Measurements from ENCODE around the gene SIGLEC6. TPM values are rescaled to one million over a fixed set of nuclear protein-coding genes. Genes with fewer than 3 reads are reported as not detected.

Gene SIGLEC6
- total and polyA plus RNA-seq, 5 donors: 0.25 to 0.37 (median 0.35) TPM; not detected in 2

- Histone ChIP-seq H3K27ac (ENCODE audit: low read length) (no peak overlapping the region), H3K9me3 (ENCODE audit: control insufficient read depth, low read length) (no peaks in the 10 kb centered on the region), H3K4me3 (ENCODE audit: low read length) (no peak overlapping the region), H3K27me3 (ENCODE audit: control insufficient read depth, insufficient read depth) (peaks cover 4% of the 10 kb centered on the region), H3K4me1 (ENCODE audit: control insufficient read depth, insufficient read depth, low read length) (no peaks in the 10 kb centered on the region)
- intact Hi-C loops (cut with DNase I): no loop called here
- DNase-seq: no peak
- no peak for ATAC-seq
- 55% methylated on average over 4 of the region's 4 CpGs for WGBS
These were observed 34.1 kb upstream of the SIGLEC6 start for GRCh38 chr19:51565583-51565982.

GRCh38 chr19:51564791-51565190 lies 33.3 kb upstream of the SIGLEC6 start:
- WGBS: 37% methylated on average over 6 of the region's 6 CpGs
- H3K27me3 ChIP-seq (ENCODE audit: control insufficient read depth, insufficient read depth): peaks cover 4% of the 10 kb centered on the region
- no peaks in the 10 kb centered on the region for H3K9me3 ChIP-seq (ENCODE audit: control insufficient read depth, low read length)
- ATAC-seq (no peak), DNase-seq (no peak)
- H3K4me1 ChIP-seq (ENCODE audit: control insufficient read depth, insufficient read depth, low read length): no peaks in the 10 kb centered on the region
- intact Hi-C loops (cut with DNase I): no loop called here
- no peak overlapping the region for H3K4me3 ChIP-seq (ENCODE audit: low read length)
- H3K27ac ChIP-seq (ENCODE audit: low read length): no peak overlapping the region

GRCh38 chr19:51560339-51560738 lies 28.9 kb upstream of the SIGLEC6 start:
- WGBS: 21% methylated on average over 4 of the region's 4 CpGs
- no peak overlapping the region for H3K27ac ChIP-seq (ENCODE audit: low read length)
- no peak overlapping the region for H3K4me3 ChIP-seq (ENCODE audit: low read length)
- H3K4me1 ChIP-seq (ENCODE audit: control insufficient read depth, insufficient read depth, low read length): no peaks in the 10 kb centered on the region
- ATAC-seq: no peak
- H3K9me3 ChIP-seq (ENCODE audit: control insufficient read depth, low read length): no peaks in the 10 kb centered on the region
- peaks cover 4% of the 10 kb centered on the region for H3K27me3 ChIP-seq (ENCODE audit: control insufficient read depth, insufficient read depth)
- intact Hi-C loops (cut with DNase I): no loop called here
- no peak for DNase-seq

DNA sequence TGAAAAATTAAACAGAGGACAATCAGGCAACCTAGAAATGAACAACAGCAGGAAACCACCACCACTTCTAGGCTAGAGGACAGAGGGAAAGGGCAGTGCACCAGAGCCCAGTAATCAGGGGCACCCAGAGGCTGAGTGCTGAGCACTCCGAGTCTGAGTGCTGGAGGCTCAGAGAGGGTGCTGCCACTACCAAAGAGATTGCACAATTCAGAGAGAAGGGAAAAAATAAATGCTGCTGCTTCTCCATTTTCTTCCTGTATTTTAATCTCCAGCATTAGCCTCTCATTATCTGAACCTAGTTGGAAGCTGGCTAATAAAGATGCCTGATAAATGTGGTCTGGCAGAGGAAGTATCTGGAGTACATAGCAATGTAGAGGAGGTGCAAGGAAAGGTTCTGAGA lies 27.8 kb upstream of the SIGLEC6 start:
- Histone ChIP-seq H3K27ac (ENCODE audit: low read length) (no peak overlapping the region), H3K4me3 (ENCODE audit: low read length) (no peak overlapping the region), H3K4me1 (ENCODE audit: control insufficient read depth, insufficient read depth, low read length) (no peaks in the 10 kb centered on the region), H3K27me3 (ENCODE audit: control insufficient read depth, insufficient read depth) (no peaks in the 10 kb centered on the region), H3K9me3 (ENCODE audit: control insufficient read depth, low read length) (no peaks in the 10 kb centered on the region)
- DNase-seq (no peak), ATAC-seq (no peak)
- intact Hi-C loops (cut with DNase I): no loop called here
- 66% methylated on average over 1 of the region's 1 CpG for WGBS

- ATAC-seq: peak; percentile 64 to 79
These were observed 21.7 kb upstream of the SIGLEC6 start for GRCh38 chr19:51552996-51553725.

DNA sequence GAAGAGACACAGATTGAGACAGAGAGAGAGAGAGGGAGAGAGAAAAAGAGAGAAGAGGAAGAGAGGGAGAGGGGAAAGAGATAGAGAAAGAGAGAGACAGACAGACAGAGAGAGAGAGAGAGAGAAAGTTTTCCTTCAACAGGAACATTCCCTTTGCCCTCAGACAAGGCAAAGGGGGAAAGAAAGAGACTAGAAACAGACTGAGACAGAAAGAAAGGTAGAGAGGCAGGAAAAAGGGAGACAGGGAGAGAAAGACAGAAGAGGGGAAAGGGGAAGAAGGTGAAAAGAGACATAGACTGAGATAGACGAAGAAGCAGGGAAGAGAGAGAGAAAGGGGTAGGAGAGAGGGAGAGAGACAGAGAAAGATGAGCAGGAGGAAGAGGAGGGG lies 21.1 kb upstream of the SIGLEC6 start:
- ATAC-seq (no peak), DNase-seq (no peak)
- Histone ChIP-seq H3K9me3 (ENCODE audit: control insufficient read depth, low read length) (no peaks in the 10 kb centered on the region), H3K4me1 (ENCODE audit: control insufficient read depth, insufficient read depth, low read length) (no peaks in the 10 kb centered on the region), H3K27me3 (ENCODE audit: control insufficient read depth, insufficient read depth) (no peaks in the 10 kb centered on the region), H3K4me3 (ENCODE audit: low read length) (no peak overlapping the region), H3K27ac (ENCODE audit: low read length) (no peak overlapping the region)
- intact Hi-C loops (cut with DNase I): no loop called here
- WGBS: 36% methylated on average over 1 of the region's 1 CpG

More at GRCh38 chr19:51552996-51553725, 21.7 kb upstream of the SIGLEC6 start:
- no peak overlapping the region for H3K27ac ChIP-seq (ENCODE audit: low read length)
- 8% methylated on average over 20 of the region's 20 CpGs for WGBS
- intact Hi-C loops (cut with DNase I): no loop called here
- no peaks in the 10 kb centered on the region for H3K9me3 ChIP-seq (ENCODE audit: control insufficient read depth, low read length)
- H3K4me1 ChIP-seq (ENCODE audit: control insufficient read depth, insufficient read depth, low read length): no peaks in the 10 kb centered on the region
- H3K27me3 ChIP-seq (ENCODE audit: control insufficient read depth, insufficient read depth): no peaks in the 10 kb centered on the region
- peak; percentile 77 to 92 (median 89) for DNase-seq
- no peak overlapping the region for H3K4me3 ChIP-seq (ENCODE audit: low read length)

- no peaks in the 10 kb centered on the region for H3K4me1 ChIP-seq (ENCODE audit: control insufficient read depth, insufficient read depth, low read length)
- H3K4me3 ChIP-seq (ENCODE audit: low read length): no peak overlapping the region
- intact Hi-C loops (cut with DNase I): no loop called here
- DNase-seq (no peak), ATAC-seq (no peak)
- WGBS: 53% methylated on average over 3 of the region's 3 CpGs
- H3K9me3 ChIP-seq (ENCODE audit: control insufficient read depth, low read length): no peaks in the 10 kb centered on the region
- no peak overlapping the region for H3K27ac ChIP-seq (ENCODE audit: low read length)
- no peaks in the 10 kb centered on the region for H3K27me3 ChIP-seq (ENCODE audit: control insufficient read depth, insufficient read depth)
These were observed 20.4 kb upstream of the SIGLEC6 start for GRCh38 chr19:51551673-51552432.

DNA sequence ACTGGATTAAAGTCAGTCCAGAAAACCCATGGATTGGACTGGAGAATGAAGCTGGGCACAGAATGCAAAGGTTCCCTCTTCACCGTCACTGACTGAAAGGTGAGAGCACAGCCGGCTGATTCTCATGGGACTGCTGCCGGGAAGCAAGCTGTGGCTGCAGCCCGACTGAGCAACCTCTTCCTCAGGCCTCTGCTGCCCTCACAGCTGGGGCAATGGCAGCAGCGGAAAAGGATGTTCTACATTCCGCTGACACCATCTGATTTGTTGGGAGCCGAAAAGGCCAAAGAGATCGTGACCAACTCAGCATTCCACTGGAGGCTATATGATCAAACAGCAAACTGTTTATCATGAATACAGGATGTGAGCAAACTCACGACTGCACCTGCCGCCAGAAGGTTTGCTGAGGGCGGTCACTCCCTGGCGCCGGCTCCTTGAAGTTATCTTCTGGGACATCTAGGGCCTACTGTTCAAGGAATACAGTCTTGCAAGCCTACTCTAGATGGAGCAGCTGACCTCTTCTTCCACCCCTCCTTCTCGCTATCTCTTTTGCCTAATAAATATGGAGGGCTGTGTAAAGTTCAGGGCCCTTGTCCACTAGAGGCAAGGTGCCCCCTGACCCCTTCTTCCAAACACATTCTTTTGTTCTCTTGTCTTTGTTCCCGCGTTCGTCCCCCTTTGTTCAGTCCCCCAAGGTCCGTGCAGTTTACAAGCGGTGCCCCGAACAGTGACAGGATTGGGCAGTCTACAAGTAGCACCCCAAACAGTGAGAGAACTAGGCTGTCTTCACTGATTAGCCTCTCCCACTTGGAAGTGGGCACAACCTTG lies 19.6 kb upstream of the SIGLEC6 start:
- Histone ChIP-seq H3K27ac (ENCODE audit: low read length) (no peak overlapping the region), H3K27me3 (ENCODE audit: control insufficient read depth, insufficient read depth) (no peaks in the 10 kb centered on the region), H3K4me3 (ENCODE audit: low read length) (no peak overlapping the region), H3K9me3 (ENCODE audit: control insufficient read depth, low read length) (no peaks in the 10 kb centered on the region), H3K4me1 (ENCODE audit: control insufficient read depth, insufficient read depth, low read length) (no peaks in the 10 kb centered on the region)
- intact Hi-C loops (cut with DNase I): no loop called here
- DNase-seq (no peak), ATAC-seq (no peak)
- 78% methylated on average over 20 of the region's 20 CpGs for whole genome bisulfite sequencing

GRCh38 chr19:51549533-51550324 lies 18.3 kb upstream of the SIGLEC6 start:
- no peak for DNase-seq
- no peak overlapping the region for H3K27ac ChIP-seq (ENCODE audit: low read length)
- intact Hi-C loops (cut with DNase I): no loop called here
- no peak overlapping the region for H3K4me3 ChIP-seq (ENCODE audit: low read length)
- 62% methylated on average over 8 of the region's 8 CpGs for WGBS
- H3K4me1 ChIP-seq (ENCODE audit: control insufficient read depth, insufficient read depth, low read length): no peaks in the 10 kb centered on the region
- H3K27me3 ChIP-seq (ENCODE audit: control insufficient read depth, insufficient read depth): no peaks in the 10 kb centered on the region
- ATAC-seq: no peak
- no peaks in the 10 kb centered on the region for H3K9me3 ChIP-seq (ENCODE audit: control insufficient read depth, low read length)

DNA sequence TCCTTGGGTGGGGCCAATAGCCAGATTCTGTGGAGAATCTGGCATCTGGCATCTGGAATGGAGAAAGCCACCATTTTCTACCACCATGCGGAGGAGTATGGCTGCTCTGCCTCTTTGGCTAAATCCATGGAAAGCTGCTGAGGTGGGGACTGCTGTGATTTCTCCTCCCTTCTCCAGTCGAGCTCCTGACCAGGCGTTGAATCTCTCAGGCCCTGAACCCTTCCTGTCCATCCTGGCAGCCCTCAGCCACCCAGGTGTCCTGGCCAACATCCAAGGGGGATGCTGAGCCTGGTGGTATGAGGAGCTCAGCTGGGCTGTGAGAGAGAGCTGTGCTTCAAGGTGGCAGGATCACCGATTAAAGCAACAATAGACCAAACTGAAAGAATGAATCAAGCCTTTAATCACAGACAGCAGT lies 17.4 kb upstream of the SIGLEC6 start:
- intact Hi-C loops (cut with DNase I): no loop called here
- no peaks in the 10 kb centered on the region for H3K9me3 ChIP-seq (ENCODE audit: control insufficient read depth, low read length)
- 74% methylated on average over 4 of the region's 4 CpGs for WGBS
- H3K4me1 ChIP-seq (ENCODE audit: control insufficient read depth, insufficient read depth, low read length): no peaks in the 10 kb centered on the region
- ATAC-seq: no peak
- no peak for DNase-seq
- no peaks in the 10 kb centered on the region for H3K27me3 ChIP-seq (ENCODE audit: control insufficient read depth, insufficient read depth)
- H3K4me3 ChIP-seq (ENCODE audit: low read length): no peak overlapping the region
- no peak overlapping the region for H3K27ac ChIP-seq (ENCODE audit: low read length)
